ENCODE data around the gene BMP8B.
"Not testable (repeated sequence)": the region's sequence is repeated elsewhere in the genome, so short reads cannot be mapped to it uniquely, and the experiment has no call there.

BMP8B gene

GRCh38 chr1:39787964-39788363 lies 701 bp downstream of the BMP8B start:
- peaks cover 13 to 26% of the 10 kb centered on the region in 2 donors for H3K27me3 ChIP-seq (ENCODE audit: control insufficient read depth in 1 of 2, insufficient read depth in 2 of 2, low read length in 2 of 2)
- H3K36me3 ChIP-seq (ENCODE audit: control insufficient read depth in 2 of 2, insufficient read depth in 2 of 2, low read length in 2 of 2); H3K27ac ChIP-seq (ENCODE audit: low read length); H3K9me3 ChIP-seq (ENCODE audit: control insufficient read depth in 2 of 2, low read length in 2 of 2); H3K4me3 ChIP-seq (ENCODE audit: low read length in 2 of 2); H3K4me1 ChIP-seq (ENCODE audit: control insufficient read depth, insufficient read depth, low read length); H3K9ac ChIP-seq (ENCODE audit: low read length in 2 of 2): not testable (repeated sequence)

GRCh38 chr1:39787468-39787867 lies 1.2 kb downstream of the BMP8B start:
- Histone ChIP-seq H3K9ac (ENCODE audit: low read length in 2 of 2) (no peak overlapping the region), H3K4me1 (ENCODE audit: control insufficient read depth, insufficient read depth, low read length) (peaks cover 4% of the 10 kb centered on the region), H3K36me3 (ENCODE audit: control insufficient read depth in 2 of 2, insufficient read depth in 2 of 2, low read length in 2 of 2) (no peaks in the 10 kb centered on the region), H3K4me3 (ENCODE audit: low read length in 2 of 2) (no peak overlapping the region), H3K27ac (ENCODE audit: low read length) (no peak overlapping the region), H3K9me3 (ENCODE audit: control insufficient read depth in 2 of 2, low read length in 2 of 2) (no peaks in the 10 kb centered on the region), H3K27me3 (ENCODE audit: control insufficient read depth in 1 of 2, insufficient read depth in 2 of 2, low read length in 2 of 2) (peaks cover 13 to 25% of the 10 kb centered on the region in 2 donors)

- H3K36me3 ChIP-seq (ENCODE audit: control insufficient read depth in 2 of 2, insufficient read depth in 2 of 2, low read length in 2 of 2); H3K9ac ChIP-seq (ENCODE audit: low read length in 2 of 2); H3K9me3 ChIP-seq (ENCODE audit: control insufficient read depth in 2 of 2, low read length in 2 of 2); H3K4me3 ChIP-seq (ENCODE audit: low read length in 2 of 2); H3K27ac ChIP-seq (ENCODE audit: low read length); H3K4me1 ChIP-seq (ENCODE audit: control insufficient read depth, insufficient read depth, low read length): not testable (repeated sequence)
- peaks cover 13 to 24% of the 10 kb centered on the region in 2 donors for H3K27me3 ChIP-seq (ENCODE audit: control insufficient read depth in 1 of 2, insufficient read depth in 2 of 2, low read length in 2 of 2)
Measured at GRCh38 chr1:39787108-39787375, 1.6 kb downstream of the BMP8B start.

GRCh38 chr1:39786303-39787107 lies 2.2 kb downstream of the BMP8B start:
- peaks cover 13 to 24% of the 10 kb centered on the region in 2 donors for H3K27me3 ChIP-seq (ENCODE audit: control insufficient read depth in 1 of 2, insufficient read depth in 2 of 2, low read length in 2 of 2)
- H3K36me3 ChIP-seq (ENCODE audit: control insufficient read depth in 2 of 2, insufficient read depth in 2 of 2, low read length in 2 of 2); H3K9me3 ChIP-seq (ENCODE audit: control insufficient read depth in 2 of 2, low read length in 2 of 2); H3K4me3 ChIP-seq (ENCODE audit: low read length in 2 of 2); H3K4me1 ChIP-seq (ENCODE audit: control insufficient read depth, insufficient read depth, low read length); H3K27ac ChIP-seq (ENCODE audit: low read length); H3K9ac ChIP-seq (ENCODE audit: low read length in 2 of 2): not testable (repeated sequence)

GRCh38 chr1:39782685-39783084 lies 6.0 kb downstream of the BMP8B start:
- not testable (repeated sequence) for H3K27ac ChIP-seq (ENCODE audit: low read length); H3K9me3 ChIP-seq (ENCODE audit: control insufficient read depth in 2 of 2, low read length in 2 of 2); H3K4me3 ChIP-seq (ENCODE audit: low read length in 2 of 2); H3K4me1 ChIP-seq (ENCODE audit: control insufficient read depth, insufficient read depth, low read length); H3K9ac ChIP-seq (ENCODE audit: low read length in 2 of 2); H3K36me3 ChIP-seq (ENCODE audit: control insufficient read depth in 2 of 2, insufficient read depth in 2 of 2, low read length in 2 of 2)
- peaks cover 8 to 11% of the 10 kb centered on the region in 2 donors for H3K27me3 ChIP-seq (ENCODE audit: control insufficient read depth in 1 of 2, insufficient read depth in 2 of 2, low read length in 2 of 2)

- H3K4me3 ChIP-seq (ENCODE audit: low read length in 2 of 2): no peak overlapping the region
- H3K4me1 ChIP-seq (ENCODE audit: control insufficient read depth, insufficient read depth, low read length): no peaks in the 10 kb centered on the region
- no peak overlapping the region for H3K9ac ChIP-seq (ENCODE audit: low read length in 2 of 2)
- peaks cover 3 to 5% of the 10 kb centered on the region in 2 donors for H3K27me3 ChIP-seq (ENCODE audit: control insufficient read depth in 1 of 2, insufficient read depth in 2 of 2, low read length in 2 of 2)
- H3K9me3 ChIP-seq (ENCODE audit: control insufficient read depth in 2 of 2, low read length in 2 of 2): no peaks in the 10 kb centered on the region
- H3K36me3 ChIP-seq (ENCODE audit: control insufficient read depth in 2 of 2, insufficient read depth in 2 of 2, low read length in 2 of 2): no peaks in the 10 kb centered on the region
- H3K27ac ChIP-seq (ENCODE audit: low read length): no peak overlapping the region
Measured at GRCh38 chr1:39782103-39782502, 6.6 kb downstream of the BMP8B start.

GRCh38 chr1:39781349-39781715 lies 7.3 kb downstream of the BMP8B start:
- Histone ChIP-seq H3K27ac (ENCODE audit: low read length) (no peak overlapping the region), H3K9me3 (ENCODE audit: control insufficient read depth in 2 of 2, low read length in 2 of 2) (no peaks in the 10 kb centered on the region), H3K9ac (ENCODE audit: low read length in 2 of 2) (no peak overlapping the region), H3K4me1 (ENCODE audit: control insufficient read depth, insufficient read depth, low read length) (no peaks in the 10 kb centered on the region), H3K27me3 (ENCODE audit: control insufficient read depth in 1 of 2, insufficient read depth in 2 of 2, low read length in 2 of 2) (peaks cover 0 to 2% of the 10 kb centered on the region in 2 donors), H3K36me3 (ENCODE audit: control insufficient read depth in 2 of 2, insufficient read depth in 2 of 2, low read length in 2 of 2) (no peaks in the 10 kb centered on the region), H3K4me3 (ENCODE audit: low read length in 2 of 2) (no peak overlapping the region)

GRCh38 chr1:39779821-39780220 lies 8.8 kb downstream of the BMP8B start:
- no peak overlapping the region for H3K27ac ChIP-seq (ENCODE audit: low read length)
- H3K27me3 ChIP-seq (ENCODE audit: control insufficient read depth in 1 of 2, insufficient read depth in 2 of 2, low read length in 2 of 2): peaks cover 0 to 2% of the 10 kb centered on the region in 2 donors
- H3K9me3 ChIP-seq (ENCODE audit: control insufficient read depth in 2 of 2, low read length in 2 of 2): no peaks in the 10 kb centered on the region
- no peak overlapping the region for H3K4me3 ChIP-seq (ENCODE audit: low read length in 2 of 2)
- no peaks in the 10 kb centered on the region for H3K4me1 ChIP-seq (ENCODE audit: control insufficient read depth, insufficient read depth, low read length)
- H3K9ac ChIP-seq (ENCODE audit: low read length in 2 of 2): no peak overlapping the region
- H3K36me3 ChIP-seq (ENCODE audit: control insufficient read depth in 2 of 2, insufficient read depth in 2 of 2, low read length in 2 of 2): no peaks in the 10 kb centered on the region

- H3K27ac ChIP-seq (ENCODE audit: low read length): no peak overlapping the region
- no peaks in the 10 kb centered on the region for H3K4me1 ChIP-seq (ENCODE audit: control insufficient read depth, insufficient read depth, low read length)
- peaks cover 0 to 2% of the 10 kb centered on the region in 2 donors for H3K27me3 ChIP-seq (ENCODE audit: control insufficient read depth in 1 of 2, insufficient read depth in 2 of 2, low read length in 2 of 2)
- no peaks in the 10 kb centered on the region for H3K9me3 ChIP-seq (ENCODE audit: control insufficient read depth in 2 of 2, low read length in 2 of 2)
- no peaks in the 10 kb centered on the region for H3K36me3 ChIP-seq (ENCODE audit: control insufficient read depth in 2 of 2, insufficient read depth in 2 of 2, low read length in 2 of 2)
- H3K9ac ChIP-seq (ENCODE audit: low read length in 2 of 2): no peak overlapping the region
- no peak overlapping the region for H3K4me3 ChIP-seq (ENCODE audit: low read length in 2 of 2)
Measured at GRCh38 chr1:39779137-39779536, 9.5 kb downstream of the BMP8B start.

- H3K27me3 ChIP-seq (ENCODE audit: control insufficient read depth in 1 of 2, insufficient read depth in 2 of 2, low read length in 2 of 2); H3K4me3 ChIP-seq (ENCODE audit: low read length in 2 of 2); H3K9me3 ChIP-seq (ENCODE audit: control insufficient read depth in 2 of 2, low read length in 2 of 2); H3K27ac ChIP-seq (ENCODE audit: low read length); H3K4me1 ChIP-seq (ENCODE audit: control insufficient read depth, insufficient read depth, low read length); H3K9ac ChIP-seq (ENCODE audit: low read length in 2 of 2); H3K36me3 ChIP-seq (ENCODE audit: control insufficient read depth in 2 of 2, insufficient read depth in 2 of 2, low read length in 2 of 2): not testable (repeated sequence)
Measured at GRCh38 chr1:39778463-39779099, 10.1 kb downstream of the BMP8B start.

- H3K9ac ChIP-seq (ENCODE audit: low read length in 2 of 2); H3K36me3 ChIP-seq (ENCODE audit: control insufficient read depth in 2 of 2, insufficient read depth in 2 of 2, low read length in 2 of 2); H3K4me1 ChIP-seq (ENCODE audit: control insufficient read depth, insufficient read depth, low read length); H3K4me3 ChIP-seq (ENCODE audit: low read length in 2 of 2); H3K27me3 ChIP-seq (ENCODE audit: control insufficient read depth in 1 of 2, insufficient read depth in 2 of 2, low read length in 2 of 2); H3K27ac ChIP-seq (ENCODE audit: low read length); H3K9me3 ChIP-seq (ENCODE audit: control insufficient read depth in 2 of 2, low read length in 2 of 2): not testable (repeated sequence)
Measured at GRCh38 chr1:39777896-39778295, 10.8 kb downstream of the BMP8B start.
